ENCODE measurements around the gene CACFD1. TPM values are rescaled to one million over a fixed set of nuclear protein-coding genes. Genes with fewer than 3 reads are reported as not detected.

CACFD1 gene
- 10 to 100 TPM in 2 of 4 donors, 1 to 10 TPM in 2; 6.8 to 11.6 (median 9.4) TPM for total RNA-seq

DNA sequence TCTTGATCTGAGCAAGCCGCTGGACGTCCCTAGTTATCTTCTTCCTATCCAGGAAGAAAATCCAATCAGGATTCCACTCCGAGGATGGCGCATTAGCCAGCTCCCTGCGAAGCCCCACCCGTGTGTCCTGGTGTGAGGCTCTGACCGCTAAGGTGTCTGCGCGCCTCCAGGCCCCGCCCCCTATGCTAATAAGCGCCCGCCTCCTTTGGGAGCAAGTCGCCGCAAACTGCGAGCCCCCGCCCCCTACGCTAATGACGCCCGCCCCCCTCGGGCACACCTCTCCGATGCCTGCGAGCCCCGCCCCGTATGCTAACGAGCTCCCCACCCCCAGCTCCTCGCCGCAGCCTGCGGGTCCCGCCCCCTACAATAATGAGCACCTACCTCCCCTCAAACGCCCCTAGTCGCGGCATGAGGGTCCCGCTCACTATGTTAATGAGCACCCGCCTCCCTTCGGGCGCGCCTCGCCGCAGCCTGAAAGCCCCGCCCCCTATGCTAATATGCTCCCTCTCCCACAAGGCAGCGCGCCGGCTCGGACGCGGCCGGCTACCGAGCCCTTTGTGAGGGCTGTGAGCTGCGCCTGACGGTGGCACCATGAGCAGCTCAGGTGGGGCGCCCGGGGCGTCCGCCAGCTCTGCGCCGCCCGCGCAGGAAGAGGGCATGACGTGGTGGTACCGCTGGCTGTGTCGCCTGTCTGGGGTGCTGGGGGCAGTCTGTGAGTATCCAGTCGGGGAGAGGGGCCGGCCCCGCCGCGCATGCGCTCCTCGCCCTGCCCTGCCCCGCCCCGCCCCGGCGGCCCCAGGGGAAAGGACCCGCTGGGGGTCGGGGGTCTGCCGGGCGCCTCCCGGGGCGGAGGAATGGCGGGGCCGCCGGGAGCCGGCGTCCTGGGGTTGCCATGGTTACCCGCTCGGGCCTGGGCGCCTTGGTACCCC lies at the start of gene CACFD1:
Gene CACFD1 (plus strand): TSS at position 503 of the 929 bp plus-strand sequence. CDS start 89 bp downstream, at position 592.
- peak within 1 kb of the TSS; percentile 88 for H3K27ac ChIP-seq
- 2% methylated on average over 6 of the region's 86 CpGs for WGBS
- H3K4me3 ChIP-seq, result peak within 1 kb of the TSS; percentile 85
- peaks cover 12% of the 10 kb centered on the region for H3K4me1 ChIP-seq
- no peaks in the 10 kb centered on the region for H3K9me3 ChIP-seq
- TF ChIP-seq POLR2A (IDR thresholded peaks at IDR 0.05) (peak in 1 of 2 donors; percentile 27), POLR2AphosphoS5 (IDR thresholded peaks at IDR 0.05) (no peak)
- peaks cover 4% of the 10 kb centered on the region for H3K36me3 ChIP-seq
- no peaks in the 10 kb centered on the region for H3K27me3 ChIP-seq
- peak; percentile 97 to 98 for DNase-seq (ENCODE audit: low spot score in 2 of 2)

DNA sequence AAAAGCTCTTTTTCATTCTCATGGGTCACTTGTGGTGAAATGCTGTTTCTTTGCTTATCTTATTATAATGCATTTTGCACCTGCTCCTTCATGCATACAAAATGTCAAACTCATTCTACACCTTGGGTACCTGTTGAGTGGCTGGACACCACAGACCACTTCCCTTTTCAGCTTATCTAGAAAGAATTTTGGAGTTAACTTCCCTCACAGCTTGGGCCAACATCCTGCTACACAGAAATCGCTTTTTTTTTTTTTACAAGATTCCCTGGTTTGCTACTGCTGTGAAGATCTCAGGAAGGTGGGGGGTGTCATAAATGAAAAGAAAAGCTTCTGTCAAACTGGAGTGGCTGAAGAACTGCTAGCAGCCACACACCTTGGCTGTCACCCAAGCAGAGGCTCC lies 44.6 kb upstream of the CACFD1 start:
- peaks cover 32% of the 10 kb centered on the region for H3K4me1 ChIP-seq
- DNase-seq (ENCODE audit: low spot score in 2 of 2), result no peak
- H3K4me3 ChIP-seq, result no peak overlapping the region
- TF ChIP-seq POLR2A (IDR thresholded peaks at IDR 0.05) (no peak), POLR2AphosphoS5 (IDR thresholded peaks at IDR 0.05) (no peak), EP300 (IDR thresholded peaks at IDR 0.05) (no peak)
- TF ChIP-seq, protein P1, sequence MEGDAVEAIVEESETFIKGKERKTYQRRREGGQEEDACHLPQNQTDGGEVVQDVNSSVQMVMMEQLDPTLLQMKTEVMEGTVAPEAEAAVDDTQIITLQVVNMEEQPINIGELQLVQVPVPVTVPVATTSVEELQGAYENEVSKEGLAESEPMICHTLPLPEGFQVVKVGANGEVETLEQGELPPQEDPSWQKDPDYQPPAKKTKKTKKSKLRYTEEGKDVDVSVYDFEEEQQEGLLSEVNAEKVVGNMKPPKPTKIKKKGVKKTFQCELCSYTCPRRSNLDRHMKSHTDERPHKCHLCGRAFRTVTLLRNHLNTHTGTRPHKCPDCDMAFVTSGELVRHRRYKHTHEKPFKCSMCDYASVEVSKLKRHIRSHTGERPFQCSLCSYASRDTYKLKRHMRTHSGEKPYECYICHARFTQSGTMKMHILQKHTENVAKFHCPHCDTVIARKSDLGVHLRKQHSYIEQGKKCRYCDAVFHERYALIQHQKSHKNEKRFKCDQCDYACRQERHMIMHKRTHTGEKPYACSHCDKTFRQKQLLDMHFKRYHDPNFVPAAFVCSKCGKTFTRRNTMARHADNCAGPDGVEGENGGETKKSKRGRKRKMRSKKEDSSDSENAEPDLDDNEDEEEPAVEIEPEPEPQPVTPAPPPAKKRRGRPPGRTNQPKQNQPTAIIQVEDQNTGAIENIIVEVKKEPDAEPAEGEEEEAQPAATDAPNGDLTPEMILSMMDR (IDR thresholded peaks at IDR 0.05), result no peak
- WGBS, result 73% methylated on average over 1 of the region's 1 CpG
- no peaks in the 10 kb centered on the region for H3K27me3 ChIP-seq
- no peak overlapping the region for H3K27ac ChIP-seq
- H3K9me3 ChIP-seq, result no peaks in the 10 kb centered on the region
- peaks cover 58% of the 10 kb centered on the region for H3K36me3 ChIP-seq

- Histone ChIP-seq H3K27ac (peak within 1 kb of the TSS; percentile 74), H3K9me3 (no peaks in the 10 kb centered on the region), H3K27me3 (no peaks in the 10 kb centered on the region), H3K36me3 (peaks cover 32% of the 10 kb centered on the region), H3K4me1 (peaks cover 32% of the 10 kb centered on the region), H3K4me3 (peak within 1 kb of the TSS; percentile 86)
- TF ChIP-seq POLR2A (IDR thresholded peaks at IDR 0.05) (no peak), POLR2AphosphoS5 (IDR thresholded peaks at IDR 0.05) (peak in 2 of 3 donors; percentile 49 to 95), EP300 (IDR thresholded peaks at IDR 0.05) (no peak)
- TF ChIP-seq, protein P1 (IDR thresholded peaks at IDR 0.05), result no peak
- peak; percentile 89 to 91 for DNase-seq (ENCODE audit: low spot score in 2 of 2)
- 3% methylated on average over 46 of the region's 75 CpGs for WGBS
These were observed 42.0 kb upstream of the CACFD1 start, which contains the start of gene REXO4 for GRCh38 chr9:133417541-133418461. Gene REXO4, minus strand, starts transcription at chr9:133418010. Its CDS starts 166 bp downstream, at chr9:133417844.

DNA sequence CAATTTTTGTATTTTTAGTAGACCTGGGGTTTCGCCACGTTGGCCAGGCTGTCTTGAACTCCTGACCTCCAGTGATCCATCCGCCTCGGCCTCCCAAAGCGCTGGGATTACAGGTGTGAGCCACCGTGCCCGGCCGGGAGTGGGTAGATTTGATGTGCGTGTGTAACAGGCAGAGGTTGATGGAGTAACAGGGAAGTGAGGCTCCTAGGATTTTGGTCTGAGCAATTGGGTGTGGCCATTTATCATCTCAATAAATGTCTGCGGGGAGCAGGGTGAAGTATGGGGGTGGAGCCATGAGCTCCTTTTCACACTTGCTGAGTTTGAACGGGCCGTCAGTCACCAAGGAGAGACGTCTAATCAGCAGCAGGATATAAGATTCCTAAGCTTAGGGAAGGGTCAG lies 40.8 kb upstream of the CACFD1 start:
- H3K4me1 ChIP-seq, result peaks cover 31% of the 10 kb centered on the region
- H3K36me3 ChIP-seq, result peaks cover 20% of the 10 kb centered on the region
- no peak for DNase-seq (ENCODE audit: low spot score in 2 of 2)
- no peak for TF ChIP-seq POLR2AphosphoS5 (IDR thresholded peaks at IDR 0.05)
- no peak for TF ChIP-seq POLR2A (IDR thresholded peaks at IDR 0.05)
- WGBS, result 70% methylated on average over 13 of the region's 13 CpGs
- H3K27ac ChIP-seq, result no peak overlapping the region
- no peaks in the 10 kb centered on the region for H3K27me3 ChIP-seq
- no peaks in the 10 kb centered on the region for H3K9me3 ChIP-seq
- no peak overlapping the region for H3K4me3 ChIP-seq

GRCh38 chr9:133420392-133420827 lies 39.4 kb upstream of the CACFD1 start:
- 60% methylated on average over 5 of the region's 5 CpGs for WGBS
- H3K36me3 ChIP-seq, result peaks cover 8% of the 10 kb centered on the region
- TF ChIP-seq, protein P1 (IDR thresholded peaks at IDR 0.05), result no peak
- TF ChIP-seq POLR2AphosphoS5 (IDR thresholded peaks at IDR 0.05) (no peak), POLR2A (IDR thresholded peaks at IDR 0.05) (no peak), EP300 (IDR thresholded peaks at IDR 0.05) (no peak)
- DNase-seq (ENCODE audit: low spot score in 2 of 2), result no peak
- H3K4me1 ChIP-seq, result peaks cover 30% of the 10 kb centered on the region
- no peaks in the 10 kb centered on the region for H3K27me3 ChIP-seq
- no peak overlapping the region for H3K27ac ChIP-seq
- no peaks in the 10 kb centered on the region for H3K9me3 ChIP-seq
- H3K4me3 ChIP-seq, result no peak overlapping the region
